SK-N-MC (cell line): ENCODE measurements around the gene PRKCB.

Experiments
- EZH2 ChIP-seq: fragments of 200-600 bp; sonication (generic); IDR thresholded peaks from one replicate; pipeline ENCODE4 v1.6.1; 2017; ENCODE audit warnings: antibody characterized with exemption
- POLR2AphosphoS5 ChIP-seq: IDR thresholded peaks from 2 replicates; pipeline ENCODE4 v1.6.1; 2012; ENCODE audit warnings: mild to moderate bottlenecking, low read depth, low read length, borderline replicate concordance

- no peak for TF ChIP-seq EZH2
- no peak for TF ChIP-seq POLR2AphosphoS5
Measured at GRCh38 chr16:23807028-23807427, 28.8 kb upstream of the PRKCB start.
